Esophagus squamous epithelium (tissue), 4 donors: ENCODE data around the gene ASNSD1.

ENCODE experiments used
- POLR2A ChIP-seq, 4 donors: fragments of 450-650 bp; IDR thresholded peaks; one replicate each; pipeline ENCODE4 v1.6.1; 2017; ENCODE audit warnings: antibody characterized with exemption in 4 of 4, mild to moderate bottlenecking in 4 of 4, moderate library complexity in 3 of 4
- TF ChIP-seq, protein P1 (sequence below), 6 experiments: fragments of 450-650 bp in 4 of 6; fragments of 200-600 bp in 2 of 6; sonication (generic) in 2 of 6; IDR thresholded peaks; one replicate each; pipeline ENCODE4 v1.5.1; 2016 to 2019; ENCODE audit warnings: antibody characterized with exemption in 6 of 6, mild to moderate bottlenecking in 4 of 6, moderate library complexity in 4 of 6

DNA sequence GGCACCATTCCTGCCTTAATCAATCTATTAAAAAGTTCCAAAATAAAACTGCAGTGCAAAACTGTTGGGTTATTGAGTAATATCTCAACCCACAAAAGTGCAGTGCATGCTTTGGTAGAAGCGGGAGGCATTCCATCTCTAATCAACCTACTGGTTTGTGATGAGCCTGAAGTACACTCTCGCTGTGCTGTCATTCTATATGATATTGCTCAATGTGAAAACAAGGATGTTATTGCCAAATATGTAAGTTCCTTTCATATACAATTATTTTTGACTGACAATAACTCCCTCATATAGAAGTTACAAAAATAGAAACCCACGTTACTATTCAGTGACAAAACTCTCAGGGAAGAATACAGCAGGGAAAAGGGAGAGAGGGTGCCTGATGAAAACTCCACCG, 58.3 kb downstream of the ASNSD1 start:
- TF ChIP-seq, protein P1, sequence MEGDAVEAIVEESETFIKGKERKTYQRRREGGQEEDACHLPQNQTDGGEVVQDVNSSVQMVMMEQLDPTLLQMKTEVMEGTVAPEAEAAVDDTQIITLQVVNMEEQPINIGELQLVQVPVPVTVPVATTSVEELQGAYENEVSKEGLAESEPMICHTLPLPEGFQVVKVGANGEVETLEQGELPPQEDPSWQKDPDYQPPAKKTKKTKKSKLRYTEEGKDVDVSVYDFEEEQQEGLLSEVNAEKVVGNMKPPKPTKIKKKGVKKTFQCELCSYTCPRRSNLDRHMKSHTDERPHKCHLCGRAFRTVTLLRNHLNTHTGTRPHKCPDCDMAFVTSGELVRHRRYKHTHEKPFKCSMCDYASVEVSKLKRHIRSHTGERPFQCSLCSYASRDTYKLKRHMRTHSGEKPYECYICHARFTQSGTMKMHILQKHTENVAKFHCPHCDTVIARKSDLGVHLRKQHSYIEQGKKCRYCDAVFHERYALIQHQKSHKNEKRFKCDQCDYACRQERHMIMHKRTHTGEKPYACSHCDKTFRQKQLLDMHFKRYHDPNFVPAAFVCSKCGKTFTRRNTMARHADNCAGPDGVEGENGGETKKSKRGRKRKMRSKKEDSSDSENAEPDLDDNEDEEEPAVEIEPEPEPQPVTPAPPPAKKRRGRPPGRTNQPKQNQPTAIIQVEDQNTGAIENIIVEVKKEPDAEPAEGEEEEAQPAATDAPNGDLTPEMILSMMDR (IDR thresholded peaks at IDR 0.05), result no peak
- no peak for TF ChIP-seq POLR2A (IDR thresholded peaks at IDR 0.05)
